Stimulated activated CD4-positive, alpha-beta T cell treated with anti-CD3 and anti-CD28 coated beads, TNF-alpha, amount 100 ng/mL, for 4 hours (primary cell): Measurements from ENCODE around the gene COL12A1.
"Not testable (repeated sequence)": the region's sequence is repeated elsewhere in the genome, so short reads cannot be mapped to it uniquely, and the experiment has no call there.

Source experiments
- DNase-seq, 3 experiments: peaks; one replicate each; pipeline ENCODE4 v3.0.0-alpha.2; 2020; ENCODE audit warnings: low read depth in 3 of 3

The COL12A1 gene

GRCh38 chr6:75213112-75213511 is 7.3 kb upstream of the COL12A1 start:
- no peak for DNase-seq

GRCh38 chr6:75211920-75212590 is 6.2 kb upstream of the COL12A1 start:
- no peak for DNase-seq

- DNase-seq = peak in 1 of 3 experiments; percentile 40
Measured at GRCh38 chr6:75210885-75211739, 5.3 kb upstream of the COL12A1 start.

GRCh38 chr6:75209184-75209723 is 3.4 kb upstream of the COL12A1 start:
- no peak for DNase-seq

- peak; percentile 64 to 71 (median 66) for DNase-seq
Measured at GRCh38 chr6:75208298-75209183, 2.7 kb upstream of the COL12A1 start.

- DNase-seq = no peak
Measured at GRCh38 chr6:75206576-75207342, 906 bp upstream of the COL12A1 start.

- no peak for DNase-seq
Measured at GRCh38 chr6:75204959-75205775, 686 bp downstream of the COL12A1 start.

- no peak for DNase-seq
Measured at GRCh38 chr6:75204217-75204958, 1.5 kb downstream of the COL12A1 start.

GRCh38 chr6:75203721-75204120 is 2.1 kb downstream of the COL12A1 start:
- DNase-seq = no peak

GRCh38 chr6:75202676-75203131 is 3.1 kb downstream of the COL12A1 start:
- DNase-seq = no peak

GRCh38 chr6:75201901-75202672 is 3.8 kb downstream of the COL12A1 start:
- DNase-seq = no peak

GRCh38 chr6:75201021-75201420 is 4.8 kb downstream of the COL12A1 start:
- no peak for DNase-seq

- no peak for DNase-seq
Measured at GRCh38 chr6:75199889-75200288, 6.0 kb downstream of the COL12A1 start.

GRCh38 chr6:75196081-75196687 is 9.7 kb downstream of the COL12A1 start:
- no peak for DNase-seq

GRCh38 chr6:75188221-75188925 is 17.5 kb downstream of the COL12A1 start:
- no peak for DNase-seq

GRCh38 chr6:75186581-75186980 is 19.3 kb downstream of the COL12A1 start:
- DNase-seq = not testable (repeated sequence)

GRCh38 chr6:75183099-75183541 is 22.7 kb downstream of the COL12A1 start:
- DNase-seq = no peak
